Measurements from ENCODE around the gene DNAJC7.
"Not testable (repeated sequence)": the region's sequence is repeated elsewhere in the genome, so short reads cannot be mapped to it uniquely, and the experiment has no call there.

The DNAJC7 gene

GRCh38 chr17:41944943-41945342 is 72.3 kb downstream of the DNAJC7 start:
- no peak for DNase-seq

- DNase-seq, result no peak
Observed at GRCh38 chr17:41943492-41943891, 73.7 kb downstream of the DNAJC7 start.

DNA sequence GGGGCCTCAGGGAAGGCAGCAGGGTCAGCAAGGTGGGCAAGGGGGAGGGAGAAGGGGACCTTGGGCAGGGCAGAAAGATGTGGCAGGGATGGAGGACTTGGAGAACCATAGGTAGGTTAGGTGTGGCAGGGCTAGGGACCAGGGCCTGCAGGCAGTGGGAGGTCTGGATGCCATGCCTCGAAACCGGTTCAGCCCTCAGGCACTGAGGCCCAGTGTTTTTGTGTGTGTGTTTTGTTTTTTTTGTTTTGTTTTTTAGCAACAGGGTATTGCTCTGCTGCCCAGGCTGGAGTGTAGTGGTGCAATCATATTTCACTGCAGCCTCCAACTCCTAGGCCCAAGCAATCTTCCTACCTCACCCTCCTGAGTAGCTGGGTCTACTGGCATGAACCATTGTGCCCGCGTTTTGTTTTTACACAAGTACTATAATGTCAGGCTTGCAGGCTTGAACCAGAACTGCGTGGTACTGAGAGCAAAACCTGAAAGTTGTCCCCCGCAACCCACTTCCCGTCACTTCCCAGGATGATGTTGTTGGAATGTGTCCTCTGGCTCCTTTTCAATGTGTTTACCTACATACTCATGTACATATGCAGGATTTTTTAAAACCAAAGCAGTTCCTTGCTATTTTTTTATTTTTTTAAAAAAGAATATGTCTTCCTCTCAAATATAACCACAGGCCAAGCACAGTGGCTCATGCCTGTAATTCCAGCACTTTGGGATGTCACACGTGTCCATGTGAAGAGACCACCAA is 74.4 kb downstream of the DNAJC7 start:
- no peak for DNase-seq

DNA sequence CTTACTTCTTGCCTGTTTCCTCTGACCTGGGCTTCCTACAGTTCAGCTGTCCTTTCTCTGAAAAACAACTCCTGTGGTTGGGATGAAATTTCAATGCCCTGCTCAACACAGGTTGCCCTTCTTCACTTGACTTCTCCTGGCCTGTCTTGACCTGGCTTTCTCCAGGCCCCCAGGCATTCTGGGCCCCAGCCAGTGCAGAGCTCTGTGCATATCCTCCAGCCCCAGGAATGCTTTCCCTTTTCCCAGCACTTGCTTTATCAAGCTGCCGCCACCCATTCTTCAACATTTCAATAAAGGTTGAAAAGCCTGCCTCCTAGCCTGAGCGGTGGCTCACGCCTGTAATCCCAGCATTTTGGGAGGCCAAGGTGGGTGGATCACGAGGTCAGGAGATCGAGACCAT is 76.1 kb downstream of the DNAJC7 start:
- DNase-seq, result no peak

DNA sequence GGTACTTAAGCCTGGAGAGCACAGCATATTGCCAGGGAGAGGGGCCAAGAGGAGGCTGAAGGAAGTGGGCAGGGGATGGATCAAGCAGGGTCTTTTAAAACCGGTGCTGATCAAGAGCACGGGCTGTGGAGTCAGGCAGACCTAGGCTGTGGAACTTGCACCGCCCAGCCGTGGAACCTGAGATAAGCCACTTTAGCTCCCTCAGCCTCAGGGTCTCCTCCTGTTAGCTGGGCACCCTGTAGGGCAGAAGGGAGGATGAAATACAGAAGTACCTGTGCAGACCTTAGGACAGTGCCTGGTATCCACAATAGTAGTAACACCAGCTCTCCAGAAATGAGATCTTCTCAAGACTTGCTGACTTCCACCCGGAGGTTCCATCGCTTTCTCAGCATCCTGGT is 77.5 kb downstream of the DNAJC7 start:
- no peak for DNase-seq

- DNase-seq, result no peak
Observed at GRCh38 chr17:41939044-41939692, 78.1 kb downstream of the DNAJC7 start.

DNA sequence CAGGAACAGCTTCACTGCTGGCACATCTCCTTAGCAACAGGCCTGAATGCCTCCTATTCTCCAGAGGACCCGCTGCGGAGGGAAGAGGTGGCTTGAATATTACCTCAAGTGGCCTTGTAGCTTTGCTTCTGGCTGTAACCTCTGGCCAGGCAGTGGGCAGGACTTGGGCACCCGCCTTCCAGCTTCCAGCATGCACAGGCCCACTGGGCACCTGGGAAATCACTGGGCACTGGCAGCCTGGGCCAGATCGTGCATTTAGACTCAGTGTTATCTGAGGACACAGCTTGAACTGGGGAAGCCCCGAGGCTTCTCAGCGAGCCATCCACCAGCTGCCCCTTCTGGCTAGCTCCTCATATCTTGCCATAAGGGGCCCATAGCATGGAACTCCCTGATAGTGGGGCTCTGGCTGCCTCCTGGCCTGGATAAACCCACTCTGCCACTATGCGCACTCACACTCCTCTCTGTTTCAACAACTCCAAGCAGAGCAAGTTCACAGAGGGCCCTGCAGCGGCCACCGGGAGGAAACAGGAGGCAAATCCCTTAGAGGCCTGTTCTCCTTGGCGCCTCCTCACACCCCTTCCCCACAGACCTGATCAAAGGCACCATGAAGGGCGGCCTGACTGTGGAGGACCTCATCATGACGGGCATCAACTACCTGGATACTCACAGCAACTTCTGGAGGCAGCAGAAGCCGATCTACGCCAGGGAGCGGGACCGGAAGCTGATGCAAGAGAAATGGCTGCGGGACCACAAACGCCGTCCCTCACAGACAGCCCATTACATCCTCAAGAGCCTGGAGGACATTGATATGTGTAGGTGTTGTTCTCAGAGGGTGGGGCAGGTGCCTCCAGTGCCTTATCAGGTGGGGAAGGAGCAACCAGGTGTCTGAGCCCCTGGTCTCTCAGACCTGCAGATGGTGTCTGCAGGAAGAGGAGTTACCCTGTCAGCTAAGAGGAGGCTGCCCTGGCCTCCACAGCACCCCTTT is 79.0 kb downstream of the DNAJC7 start:
- no peak for DNase-seq

DNA sequence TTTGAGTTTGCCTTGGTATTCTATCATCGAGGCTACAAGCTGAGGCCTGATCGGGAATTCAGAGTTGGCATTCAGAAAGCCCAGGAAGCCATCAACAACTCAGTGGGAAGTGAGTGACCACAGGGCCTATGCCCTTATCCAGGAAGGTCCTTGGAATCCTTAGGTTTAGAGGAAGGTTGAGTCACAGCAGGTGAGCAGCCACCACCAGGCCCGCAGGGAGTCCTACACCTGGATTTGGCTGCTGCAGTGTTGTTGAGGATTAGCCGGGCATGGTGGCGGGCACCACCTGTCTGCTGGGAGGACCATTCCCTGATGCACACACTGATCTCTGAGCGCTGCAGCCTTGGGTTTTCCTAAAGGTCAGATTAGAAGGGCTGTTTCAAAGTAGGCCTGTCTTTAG is 81.6 kb downstream of the DNAJC7 start:
- no peak for DNase-seq

GRCh38 chr17:41932816-41933389 is 84.3 kb downstream of the DNAJC7 start:
- no peak for DNase-seq

DNA sequence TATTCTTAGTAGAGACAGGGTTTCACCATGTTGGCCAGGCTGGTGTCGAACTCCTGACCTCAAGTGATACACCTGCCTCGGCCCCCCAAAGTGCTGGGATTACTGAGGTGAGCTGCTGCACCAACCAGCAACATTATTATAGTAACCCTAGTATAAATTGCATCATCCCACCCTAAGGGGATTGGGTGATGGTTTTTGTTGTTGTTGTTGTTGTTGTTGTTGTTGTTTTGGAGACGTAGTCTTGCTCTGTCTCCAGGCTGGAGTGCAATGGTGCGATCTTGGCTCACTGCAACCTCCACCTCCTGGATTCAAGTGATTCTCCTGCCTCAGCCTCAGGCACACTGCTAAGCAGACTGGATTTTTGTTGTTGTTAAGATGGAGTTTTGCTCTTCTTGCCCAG is 85.5 kb downstream of the DNAJC7 start:
- not testable (repeated sequence) for DNase-seq

DNA sequence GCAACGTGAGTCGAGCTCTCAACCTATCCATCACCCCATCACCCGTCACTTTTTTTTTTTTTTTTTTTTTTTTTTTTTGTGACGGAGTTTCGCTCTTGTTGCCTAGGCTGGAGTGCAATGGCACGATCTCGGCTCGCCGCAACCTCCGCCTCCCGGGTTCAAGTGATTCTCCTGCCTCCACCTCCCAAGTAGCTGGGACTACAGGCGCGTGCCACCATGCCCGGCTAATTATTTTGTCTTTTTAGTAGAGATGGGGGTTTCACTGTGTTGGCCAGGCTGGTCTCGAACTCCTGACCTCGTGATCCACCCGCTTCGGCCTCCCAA is 86.4 kb downstream of the DNAJC7 start:
- not testable (repeated sequence) for DNase-seq

DNA sequence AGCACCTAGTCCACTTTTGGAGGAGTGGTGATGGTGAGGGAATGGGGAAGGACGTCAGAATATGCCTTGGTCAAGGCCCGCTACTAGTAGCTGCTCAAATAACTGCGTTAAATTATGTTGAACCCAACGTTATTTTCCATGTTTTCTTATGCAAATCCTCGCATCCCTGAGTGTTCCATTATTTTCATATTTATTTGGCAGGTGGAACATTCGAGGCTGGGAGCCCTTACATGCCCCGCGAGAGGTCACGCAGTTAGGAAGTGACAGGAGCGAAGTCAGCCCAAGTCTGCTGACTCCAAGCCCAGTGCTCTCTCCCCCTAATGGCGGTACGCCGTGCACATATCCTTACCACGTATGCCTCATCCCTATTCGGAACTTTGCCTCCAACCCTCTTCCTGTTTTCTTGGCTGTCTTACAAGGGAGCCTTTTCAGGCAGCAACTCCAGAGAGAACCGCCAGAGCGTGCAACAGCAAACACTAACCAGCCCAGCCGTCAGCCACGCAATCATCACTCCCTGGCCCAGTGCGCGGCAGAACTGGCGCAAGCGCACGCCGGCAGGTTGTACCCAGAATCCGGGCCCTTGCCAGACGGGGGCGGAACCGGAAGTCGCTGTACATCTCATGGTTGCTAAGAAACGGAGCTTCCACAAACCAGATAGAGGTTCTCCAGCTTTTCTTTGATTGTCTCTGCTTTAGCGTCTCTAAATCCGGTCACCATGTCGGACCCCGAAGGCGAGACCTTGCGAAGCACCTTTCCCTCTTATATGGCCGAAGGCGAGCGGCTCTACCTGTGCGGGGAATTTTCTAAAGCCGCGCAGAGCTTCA is 87.0 kb downstream of the DNAJC7 start, which contains the start of gene ODAD4:
Gene ODAD4 (plus strand): TSS at position 609 of the 824 bp plus-strand sequence. CDS start 107 bp downstream, at position 716.
- peak; percentile 91 for DNase-seq

DNA sequence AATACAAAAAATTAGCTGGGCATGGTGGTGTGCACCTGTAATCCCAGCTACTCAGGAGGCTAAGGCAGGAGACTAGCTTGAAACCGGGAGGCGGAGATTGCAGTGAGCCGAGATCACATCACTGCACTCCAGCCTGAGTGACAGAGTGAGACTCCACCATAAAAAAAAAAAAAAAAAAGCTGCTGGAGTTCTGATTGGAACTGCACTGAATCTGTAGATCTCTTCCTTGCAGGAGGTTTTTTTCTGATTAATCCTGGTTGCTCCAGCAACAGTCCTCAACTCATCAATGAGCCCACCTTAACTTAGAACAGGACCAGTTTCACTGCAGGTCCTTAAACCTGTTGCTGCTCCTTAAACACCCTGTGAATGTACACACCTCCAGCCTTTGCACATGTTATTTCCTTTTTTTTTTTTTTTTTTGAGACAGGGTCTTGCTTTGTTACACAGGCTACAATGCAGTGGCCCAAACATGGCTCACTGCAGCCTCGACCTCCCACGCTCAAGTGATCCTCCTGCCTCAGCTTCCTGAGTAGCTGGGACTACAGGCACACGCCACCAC is 88.5 kb downstream of the DNAJC7 start:
- no peak for DNase-seq

Measured in effector CD8-positive, alpha-beta T cell (primary cell).